Frontal cortex (tissue), 1 donor: ENCODE data around the gene SULT4A1. TPM values are rescaled to one million over a fixed set of nuclear protein-coding genes. Genes with fewer than 3 reads are reported as not detected.

ENCODE experiments used
- small RNA-seq: library from RNA; depleted of rRNA; stranded (forward); fragments of <200 nt; gene quantifications from one replicate; pipeline ENCODE3, GENCODE V24; 2014
- total RNA-seq: library from RNA; depleted of rRNA; stranded (reverse); fragments of >200 nt; gene quantifications from one replicate; pipeline ENCODE4 v1.2.3, GENCODE V29; 2014

SULT4A1 gene
- total RNA-seq, 1 donor from 2014 or later, result 47.7 TPM

Small RNA genes lying within 50 kb of the gene (small RNA-seq; reads per million reads assigned to genes)
- gene HMGN2P9, result not detected

Other genes starting within 250 kb of the SULT4A1 start
- 9.4 TPM for gene EFCAB6, start 50.2 kb downstream of the SULT4A1 start, total RNA-seq
- gene PNPLA5, start 29.5 kb upstream of the SULT4A1 start, total RNA-seq, result under 0.01 TPM
- 17.5 TPM for gene PNPLA3, start 61.3 kb upstream of the SULT4A1 start, total RNA-seq
- 32.6 TPM for gene SAMM50, start 92.9 kb upstream of the SULT4A1 start, total RNA-seq
- gene PARVB, start 161.8 kb upstream of the SULT4A1 start, total RNA-seq, result 5.7 TPM